SK-N-SH (cell line): ENCODE data around the gene FBXW9. TPM values are rescaled to one million over a fixed set of nuclear protein-coding genes. Genes with fewer than 3 reads are reported as not detected.

Experiments used
- CTCF ChIA-PET: fragments of 300-600, 350-600 bp; formaldehyde crosslinking; extraction: SDS; loops from one replicate; lab custom pipeline; 2021; lab: Yijun Ruan, JAX
- POLR2A ChIA-PET: fragments of 350-600 bp; sonication (Branson Sonifier 250); formaldehyde crosslinking; extraction: SDS; loops from one replicate; lab custom pipeline; 2020; ENCODE audit warnings: antibody characterized with exemption, inconsistent platforms; lab: Yijun Ruan, JAX
- DNase-seq: peaks from one replicate; pipeline ENCODE4 v3.0.0; 2012
- H2AFZ ChIP-seq: fragments of 200-600 bp; sonication (generic); 2 replicates; pipeline ENCODE4 v1.8.1; 2016; ENCODE audit warnings: antibody characterized with exemption, mild to moderate bottlenecking, low read depth
- H3F3A ChIP-seq: fragments of 200-600 bp; sonication (generic); replicated peaks from 2 replicates; pipeline ENCODE3; 2016; ENCODE audit warnings: antibody characterized with exemption, mild to moderate bottlenecking; ENCODE audit not compliant: insufficient read depth
- H3K27ac ChIP-seq, 2 experiments: fragments of 200-500 bp in 1 of 2; fragments of 200-600 bp in 1 of 2; sonication (Bioruptor generic) in 1 of 2; sonication (generic), shearing (Covaris generic) in 1 of 2; 2 replicates each; pipeline versions ENCODE4 v1.5.1 to v1.6.1; 2014 to 2016; ENCODE audit warnings: low read depth in 2 of 2, inconsistent platforms in 1 of 2, low read length in 1 of 2, mild to moderate bottlenecking in 1 of 2, mixed read lengths in 1 of 2
- H3K27me3 ChIP-seq: fragments of 200-600 bp; sonication (generic), shearing (Covaris generic); 2 replicates; pipeline ENCODE4 v1.6.1; 2016; ENCODE audit warnings: mixed run types; ENCODE audit not compliant: insufficient read depth
- H3K36me3 ChIP-seq, 2 experiments: fragments of 200-500 bp in 1 of 2; fragments of 200-600 bp in 1 of 2; sonication (Bioruptor generic) in 1 of 2; sonication (generic) in 1 of 2; replicated peaks in 1 of 2; 2 replicates each; pipeline versions ENCODE3 to v1.5.1; 2014 to 2016; ENCODE audit warnings: low read length in 1 of 2, mild to moderate bottlenecking in 1 of 2; ENCODE audit not compliant: insufficient read depth in 2 of 2, control insufficient read depth in 1 of 2
- H3K4me1 ChIP-seq, 2 experiments: fragments of 200-500 bp in 1 of 2; fragments of 200-600 bp in 1 of 2; sonication (Bioruptor generic) in 1 of 2; sonication (generic), shearing (Covaris generic) in 1 of 2; 2 replicates each; pipeline versions ENCODE4 v1.5.1 to v1.6.1; 2014 to 2016; ENCODE audit warnings: low read depth in 1 of 2, low read length in 1 of 2, mixed run types in 1 of 2; ENCODE audit not compliant: insufficient read depth in 2 of 2, control insufficient read depth in 1 of 2
- H3K4me2 ChIP-seq: fragments of 200-600 bp; sonication (generic), shearing (Covaris generic); 2 replicates; pipeline ENCODE4 v1.6.1; 2017; ENCODE audit warnings: mixed run types
- H3K4me3 ChIP-seq, 2 experiments: fragments of 200-500 bp in 1 of 2; fragments of 200-600 bp in 1 of 2; sonication (Bioruptor generic) in 1 of 2; sonication (generic), shearing (Covaris generic) in 1 of 2; 2 replicates each; pipeline versions ENCODE4 v1.5.1 to v1.8.1; 2014 to 2016; ENCODE audit warnings: low read depth in 2 of 2, inconsistent platforms in 1 of 2, low read length in 1 of 2, mild to moderate bottlenecking in 1 of 2, mixed read lengths in 1 of 2, moderate library complexity in 1 of 2
- H3K79me2 ChIP-seq: fragments of 200-600 bp; sonication (generic); 2 replicates; pipeline ENCODE4 v1.8.1; 2017; ENCODE audit warnings: mild to moderate bottlenecking; ENCODE audit not compliant: insufficient read depth
- H3K9ac ChIP-seq: fragments of 200-600 bp; sonication (generic); 2 replicates; pipeline ENCODE4 v1.6.1; 2017; ENCODE audit warnings: mixed run types
- H3K9me2 ChIP-seq: fragments of 200-600 bp; sonication (generic); 2 replicates; pipeline ENCODE4 v1.6.1; 2017; ENCODE audit warnings: mixed run types
- H3K9me3 ChIP-seq: fragments of 200-600 bp; sonication (generic); 2 replicates; pipeline ENCODE4 v1.6.1; 2017; ENCODE audit warnings: mixed run types, mild to moderate bottlenecking, moderate library complexity
- H4K20me1 ChIP-seq: fragments of 200-600 bp; sonication (generic); 2 replicates; pipeline ENCODE4 v1.6.1; 2017; ENCODE audit warnings: mild to moderate bottlenecking, mixed run types; ENCODE audit not compliant: insufficient read depth
- ELF1 ChIP-seq: IDR thresholded peaks from 2 replicates; pipeline ENCODE4 v1.4.0; 2012
- EP300 ChIP-seq, 2 experiments: IDR thresholded peaks; 2 replicates each; pipeline versions ENCODE4 v1.4.0 to v1.6.1; 2012; ENCODE audit warnings: borderline replicate concordance in 1 of 2, low read depth in 1 of 2, low read length in 1 of 2
- FOSL2 ChIP-seq: IDR thresholded peaks from 2 replicates; pipeline ENCODE4 v1.4.0; 2012; ENCODE audit warnings: low read depth, mild to moderate bottlenecking, moderate library complexity, borderline replicate concordance
- FOXJ3 ChIP-seq: sonication (generic); formaldehyde crosslinking; IDR thresholded peaks from 2 replicates; pipeline ENCODE4 v1.5.1; 2020; ENCODE audit warnings: mild to moderate bottlenecking, missing genetic modification reagents
- FOXM1 ChIP-seq: IDR thresholded peaks from 2 replicates; pipeline ENCODE4 v1.4.0; 2012; ENCODE audit warnings: low read depth, mild to moderate bottlenecking
- GATA2 ChIP-seq: sonication (generic); formaldehyde crosslinking; IDR thresholded peaks from 2 replicates; pipeline ENCODE4 v1.5.0; 2020; ENCODE audit warnings: mild to moderate bottlenecking, missing genetic modification reagents
- JUND ChIP-seq: IDR thresholded peaks from 2 replicates; pipeline ENCODE4 v1.4.0; 2012
- NFIC ChIP-seq: IDR thresholded peaks from 2 replicates; pipeline ENCODE4 v1.4.0; 2012; ENCODE audit warnings: borderline replicate concordance
- SIN3A ChIP-seq: IDR thresholded peaks from 2 replicates; pipeline ENCODE4 v1.6.1; 2012; ENCODE audit warnings: low read depth, mild to moderate bottlenecking, low read length, moderate library complexity, borderline replicate concordance
- TAF1 ChIP-seq: IDR thresholded peaks from 2 replicates; pipeline ENCODE4 v1.6.1; 2012; ENCODE audit warnings: low read depth, mild to moderate bottlenecking, low read length, moderate library complexity, borderline replicate concordance
- USF2 ChIP-seq: fragments of 150-350 bp; IDR thresholded peaks from 2 replicates; pipeline ENCODE4 v1.6.1; 2017; ENCODE audit warnings: antibody characterized with exemption, low read length, low read depth, borderline replicate concordance
- WGBS: methylation state at CpG from one replicate; pipeline ENCODE4 v1.1.6; 2017; ENCODE audit warnings: low lambda C conversion rate; 5-methylcytosine and 5-hydroxymethylcytosine counted together
- polyA plus RNA-seq, 3 experiments: library from polyadenylated mRNA; depleted of rRNA; stranded (reverse); fragments of >200 nt; gene quantifications; 2 replicates each; pipeline ENCODE4 v1.2.3, GENCODE V29; 2012
- TF ChIP-seq, protein P1 (sequence below): IDR thresholded peaks from 2 replicates; pipeline ENCODE4; 2012
- TF ChIP-seq, protein P2 (sequence below): fragments of 200-600 bp; sonication (generic); IDR thresholded peaks from 2 replicates; pipeline ENCODE4 v1.6.1; 2017; ENCODE audit warnings: antibody characterized with exemption, mild to moderate bottlenecking, moderate library complexity

FBXW9 gene
- polyA plus RNA-seq, 1 of the 3 experiments (the other 2 are of a cell fraction), result 26.6 TPM

DNA sequence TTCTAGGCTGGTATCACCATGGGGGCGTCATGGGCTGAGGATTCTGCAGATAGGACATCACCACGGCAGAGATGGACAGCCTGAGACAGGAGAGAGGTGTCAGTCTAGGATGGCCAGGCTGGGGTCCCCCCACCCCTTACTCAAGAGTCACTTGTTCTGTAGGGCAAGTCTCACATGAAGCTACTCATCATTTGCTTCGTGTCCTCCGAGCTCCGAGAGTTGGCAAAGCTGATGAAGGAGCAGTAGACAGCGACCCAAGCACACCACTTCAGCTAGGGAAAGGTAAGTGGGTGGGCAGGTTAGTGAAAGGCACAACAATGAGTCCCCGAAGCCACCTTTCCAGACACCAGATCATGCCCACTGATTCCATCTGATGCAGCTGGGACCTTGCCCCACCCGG lies 28.1 kb downstream of the FBXW9 start:
- 57% methylated on average over 6 of the region's 8 CpGs for WGBS
- H2AFZ ChIP-seq, result no peak overlapping the region
- peaks cover 14 to 17% of the 10 kb centered on the region in 2 experiments for H3K36me3 ChIP-seq
- peak overlapping the region; percentile 80 to 85 for H3K4me3 ChIP-seq
- H3K9ac ChIP-seq, result peak overlapping the region; percentile 76
- H3K27me3 ChIP-seq, result no peaks in the 10 kb centered on the region
- CTCF ChIA-PET, result interaction anchor here (0.6 to 3.1 kb wide), 6 partner anchors 9 to 1375 kb away, joined by 3 to 13 read pairs (median 6); no protein-coding TSS in a partner anchor
- H3K27ac ChIP-seq, result peak overlapping the region in 1 of 2 experiments; percentile 89; a peak in 1 of 4 replicates
- peak overlapping the region; percentile 90 for H3K4me2 ChIP-seq
- H4K20me1 ChIP-seq, result no peaks in the 10 kb centered on the region
- no peaks in the 10 kb centered on the region for H3K9me3 ChIP-seq
- POLR2A ChIA-PET, result interaction anchor here (0.6 to 1.7 kb wide), 4 partner anchors 10 to 1296 kb away, joined by 3 to 6 read pairs (median 4); partner anchors contain the start of gene DHPS
- peaks cover 5 to 35% of the 10 kb centered on the region in 2 experiments; a peak in 2 of 4 replicates for H3K4me1 ChIP-seq
- H3K79me2 ChIP-seq, result peaks cover 51% of the 10 kb centered on the region
- DNase-seq, result no peak
- H3F3A ChIP-seq, result peaks cover 28% of the 10 kb centered on the region
- H3K9me2 ChIP-seq, result no peaks in the 10 kb centered on the region
- TF ChIP-seq NFIC (no peak), FOXM1 (no peak), FOSL2 (no peak), EP300 (IDR thresholded peaks at IDR 0.05; ENCODE audit: borderline replicate concordance in 1 of 2, low read depth in 1 of 2, low read length in 1 of 2) (no peak), SIN3A (no peak), TAF1 (no peak), ELF1 (no peak), FOXJ3 (CRISPR knock-in tag) (no peak), GATA2 (CRISPR knock-in tag) (no peak), JUND (no peak), USF2 (no peak)
- TF ChIP-seq, protein P1, sequence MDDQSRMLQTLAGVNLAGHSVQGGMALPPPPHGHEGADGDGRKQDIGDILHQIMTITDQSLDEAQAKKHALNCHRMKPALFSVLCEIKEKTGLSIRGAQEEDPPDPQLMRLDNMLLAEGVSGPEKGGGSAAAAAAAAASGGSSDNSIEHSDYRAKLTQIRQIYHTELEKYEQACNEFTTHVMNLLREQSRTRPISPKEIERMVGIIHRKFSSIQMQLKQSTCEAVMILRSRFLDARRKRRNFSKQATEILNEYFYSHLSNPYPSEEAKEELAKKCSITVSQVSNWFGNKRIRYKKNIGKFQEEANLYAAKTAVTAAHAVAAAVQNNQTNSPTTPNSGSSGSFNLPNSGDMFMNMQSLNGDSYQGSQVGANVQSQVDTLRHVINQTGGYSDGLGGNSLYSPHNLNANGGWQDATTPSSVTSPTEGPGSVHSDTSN, result no peak
- TF ChIP-seq, protein P2, sequence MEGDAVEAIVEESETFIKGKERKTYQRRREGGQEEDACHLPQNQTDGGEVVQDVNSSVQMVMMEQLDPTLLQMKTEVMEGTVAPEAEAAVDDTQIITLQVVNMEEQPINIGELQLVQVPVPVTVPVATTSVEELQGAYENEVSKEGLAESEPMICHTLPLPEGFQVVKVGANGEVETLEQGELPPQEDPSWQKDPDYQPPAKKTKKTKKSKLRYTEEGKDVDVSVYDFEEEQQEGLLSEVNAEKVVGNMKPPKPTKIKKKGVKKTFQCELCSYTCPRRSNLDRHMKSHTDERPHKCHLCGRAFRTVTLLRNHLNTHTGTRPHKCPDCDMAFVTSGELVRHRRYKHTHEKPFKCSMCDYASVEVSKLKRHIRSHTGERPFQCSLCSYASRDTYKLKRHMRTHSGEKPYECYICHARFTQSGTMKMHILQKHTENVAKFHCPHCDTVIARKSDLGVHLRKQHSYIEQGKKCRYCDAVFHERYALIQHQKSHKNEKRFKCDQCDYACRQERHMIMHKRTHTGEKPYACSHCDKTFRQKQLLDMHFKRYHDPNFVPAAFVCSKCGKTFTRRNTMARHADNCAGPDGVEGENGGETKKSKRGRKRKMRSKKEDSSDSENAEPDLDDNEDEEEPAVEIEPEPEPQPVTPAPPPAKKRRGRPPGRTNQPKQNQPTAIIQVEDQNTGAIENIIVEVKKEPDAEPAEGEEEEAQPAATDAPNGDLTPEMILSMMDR, result no peak
